MM.1S (cell line): ENCODE results near the gene PTGIS.

Source experiments
- DNase-seq: peaks from one replicate; pipeline ENCODE4 v3.0.0-alpha.2; 2015
- H2AFZ ChIP-seq: fragments of 300-600 bp; sonication (generic); 2 replicates; pipeline ENCODE4 v1.6.0; 2016; ENCODE audit warnings: antibody characterized with exemption, low read length
- H3F3A ChIP-seq: fragments of 300-600 bp; sonication (generic); 2 replicates; pipeline ENCODE4 v1.6.1; 2016; ENCODE audit warnings: mild to moderate bottlenecking, antibody characterized with exemption, low read length, moderate library complexity, mixed read lengths; ENCODE audit not compliant: insufficient read depth
- H3K27ac ChIP-seq: fragments of 300-600 bp; sonication (generic); 2 replicates; pipeline ENCODE4 v1.5.1; 2016; ENCODE audit warnings: mild to moderate bottlenecking, low read length
- H3K27me3 ChIP-seq: fragments of 300-600 bp; sonication (generic); replicated peaks from 2 replicates; pipeline ENCODE4 v1.6.0; 2016; ENCODE audit warnings: low read length; ENCODE audit not compliant: insufficient read depth
- H3K36me3 ChIP-seq: fragments of 300-600 bp; sonication (generic); replicated peaks from 2 replicates; pipeline ENCODE4 v1.6.1; 2016; ENCODE audit warnings: mild to moderate bottlenecking, low read length, mixed read lengths; ENCODE audit not compliant: insufficient read depth
- H3K4me1 ChIP-seq: fragments of 300-600 bp; sonication (generic); 2 replicates; pipeline ENCODE4 v1.6.1; 2016; ENCODE audit warnings: low read length, mixed read lengths
- H3K4me2 ChIP-seq: fragments of 300-600 bp; sonication (generic); 2 replicates; pipeline ENCODE4 v1.6.0; 2016; ENCODE audit warnings: low read depth, low read length
- H3K4me3 ChIP-seq: fragments of 300-600 bp; sonication (generic); 2 replicates; pipeline ENCODE4 v1.5.1; 2016; ENCODE audit warnings: low read length, mixed read lengths
- H3K79me2 ChIP-seq: fragments of 300-600 bp; sonication (generic); 2 replicates; pipeline ENCODE4 v1.6.1; 2016; ENCODE audit warnings: mixed run types, low read length, mixed read lengths
- H3K9ac ChIP-seq: fragments of 300-600 bp; sonication (generic); 2 replicates; pipeline ENCODE4 v1.6.1; 2016; ENCODE audit warnings: low read length, mixed read lengths
- H3K9me2 ChIP-seq: fragments of 300-600 bp; sonication (generic); replicated peaks from 2 replicates; pipeline ENCODE4 v1.6.1; 2016; ENCODE audit warnings: mild to moderate bottlenecking, low read length, mixed read lengths; ENCODE audit not compliant: insufficient read depth
- H3K9me3 ChIP-seq: fragments of 300-600 bp; sonication (generic); replicated peaks from 2 replicates; pipeline ENCODE4 v1.6.1; 2016; ENCODE audit warnings: mild to moderate bottlenecking, low read length, mixed read lengths; ENCODE audit not compliant: insufficient read depth
- H4K20me1 ChIP-seq: fragments of 300-600 bp; sonication (generic); 2 replicates; pipeline ENCODE4 v1.6.1; 2016; ENCODE audit warnings: mild to moderate bottlenecking, low read length, moderate library complexity, mixed read lengths; ENCODE audit not compliant: insufficient read depth
- EZH2 ChIP-seq: fragments of 300-600 bp; sonication (generic); optimal IDR thresholded peaks from 2 replicates; pipeline ENCODE3; 2017; ENCODE audit warnings: low read depth, mild to moderate bottlenecking, antibody characterized with exemption, low read length, mixed read lengths
- EZH2phosphoT487 ChIP-seq: fragments of 300-600 bp; sonication (generic); IDR thresholded peaks from 2 replicates; pipeline ENCODE4 v1.6.1; 2018; ENCODE audit warnings: antibody characterized with exemption, low read length
- TF ChIP-seq, protein P1 (sequence below): fragments of 300-600 bp; sonication (generic); IDR thresholded peaks from 2 replicates; pipeline ENCODE4 v1.5.1; 2016; ENCODE audit warnings: antibody characterized with exemption, low read length, mixed read lengths

Gene PTGIS

DNA sequence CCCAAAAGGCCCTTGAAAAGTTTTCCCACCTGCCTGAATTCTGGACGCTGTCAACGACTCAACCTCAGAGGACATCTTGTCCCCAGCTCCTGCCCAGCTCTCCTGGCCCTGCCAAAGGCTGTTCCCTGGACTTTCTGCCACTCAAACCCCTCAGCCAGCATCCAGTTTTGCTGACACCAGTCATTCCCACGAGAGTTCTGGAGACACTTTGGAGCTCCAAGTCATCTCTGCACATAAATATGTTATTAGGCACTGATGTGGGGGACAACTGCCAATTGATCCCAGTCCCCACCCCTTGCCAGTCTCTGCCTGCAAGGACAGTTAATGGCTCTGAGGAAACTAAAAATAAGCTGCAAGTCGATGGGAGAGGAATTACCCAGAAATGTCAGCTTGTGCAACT, 46.6 kb downstream of the PTGIS start:
- no peaks in the 10 kb centered on the region for H3K4me1 ChIP-seq
- H2AFZ ChIP-seq: no peak overlapping the region
- H3K9me2 ChIP-seq: no peaks in the 10 kb centered on the region
- H3K36me3 ChIP-seq: no peaks in the 10 kb centered on the region
- H3K79me2 ChIP-seq: no peaks in the 10 kb centered on the region
- no peaks in the 10 kb centered on the region for H3F3A ChIP-seq
- no peak overlapping the region for H3K9ac ChIP-seq
- no peaks in the 10 kb centered on the region for H3K9me3 ChIP-seq
- no peaks in the 10 kb centered on the region for H3K27me3 ChIP-seq
- no peak for DNase-seq
- no peak overlapping the region for H3K4me2 ChIP-seq
- H3K27ac ChIP-seq: no peak overlapping the region
- H4K20me1 ChIP-seq: no peaks in the 10 kb centered on the region
- H3K4me3 ChIP-seq: no peak overlapping the region
- TF ChIP-seq, protein P1, sequence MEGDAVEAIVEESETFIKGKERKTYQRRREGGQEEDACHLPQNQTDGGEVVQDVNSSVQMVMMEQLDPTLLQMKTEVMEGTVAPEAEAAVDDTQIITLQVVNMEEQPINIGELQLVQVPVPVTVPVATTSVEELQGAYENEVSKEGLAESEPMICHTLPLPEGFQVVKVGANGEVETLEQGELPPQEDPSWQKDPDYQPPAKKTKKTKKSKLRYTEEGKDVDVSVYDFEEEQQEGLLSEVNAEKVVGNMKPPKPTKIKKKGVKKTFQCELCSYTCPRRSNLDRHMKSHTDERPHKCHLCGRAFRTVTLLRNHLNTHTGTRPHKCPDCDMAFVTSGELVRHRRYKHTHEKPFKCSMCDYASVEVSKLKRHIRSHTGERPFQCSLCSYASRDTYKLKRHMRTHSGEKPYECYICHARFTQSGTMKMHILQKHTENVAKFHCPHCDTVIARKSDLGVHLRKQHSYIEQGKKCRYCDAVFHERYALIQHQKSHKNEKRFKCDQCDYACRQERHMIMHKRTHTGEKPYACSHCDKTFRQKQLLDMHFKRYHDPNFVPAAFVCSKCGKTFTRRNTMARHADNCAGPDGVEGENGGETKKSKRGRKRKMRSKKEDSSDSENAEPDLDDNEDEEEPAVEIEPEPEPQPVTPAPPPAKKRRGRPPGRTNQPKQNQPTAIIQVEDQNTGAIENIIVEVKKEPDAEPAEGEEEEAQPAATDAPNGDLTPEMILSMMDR: no peak
- no peak for TF ChIP-seq EZH2
- no peak for TF ChIP-seq EZH2phosphoT487

GRCh38 chr20:49519777-49520359, 48.1 kb downstream of the PTGIS start:
- DNase-seq: no peak
- H3K4me2 ChIP-seq: no peak overlapping the region
- H3K36me3 ChIP-seq: no peaks in the 10 kb centered on the region
- no peaks in the 10 kb centered on the region for H3K9me2 ChIP-seq
- H3K9me3 ChIP-seq: no peaks in the 10 kb centered on the region
- H2AFZ ChIP-seq: no peak overlapping the region
- H3K27ac ChIP-seq: no peak overlapping the region
- no peaks in the 10 kb centered on the region for H3K79me2 ChIP-seq
- H3F3A ChIP-seq: no peaks in the 10 kb centered on the region
- no peaks in the 10 kb centered on the region for H3K4me1 ChIP-seq
- 0 out of 2 replicates have a peak, but pooled peaks cover under 1% of the 10 kb centered on the region for H3K27me3 ChIP-seq
- H4K20me1 ChIP-seq: no peaks in the 10 kb centered on the region
- H3K4me3 ChIP-seq: no peak overlapping the region
- H3K9ac ChIP-seq: no peak overlapping the region
- no peak for TF ChIP-seq EZH2phosphoT487
- TF ChIP-seq, protein P1: no peak
- TF ChIP-seq EZH2: no peak

GRCh38 chr20:49519212-49519712, 48.7 kb downstream of the PTGIS start:
- Histone ChIP-seq H3K79me2 (no peaks in the 10 kb centered on the region), H3K36me3 (no peaks in the 10 kb centered on the region), H3K27me3 (0 out of 2 replicates have a peak, but pooled peaks cover 7% of the 10 kb centered on the region), H3K9ac (no peak overlapping the region), H3F3A (no peaks in the 10 kb centered on the region), H4K20me1 (no peaks in the 10 kb centered on the region), H3K9me2 (no peaks in the 10 kb centered on the region), H3K27ac (no peak overlapping the region), H3K4me3 (no peak overlapping the region), H3K4me2 (no peak overlapping the region), H3K9me3 (no peaks in the 10 kb centered on the region), H3K4me1 (no peaks in the 10 kb centered on the region), H2AFZ (no peak overlapping the region)
- DNase-seq: no peak
- TF ChIP-seq EZH2phosphoT487: no peak
- no peak for TF ChIP-seq EZH2
- TF ChIP-seq, protein P1: no peak
